ENCODE measurements around the gene GNAI3.
A peak's percentile ranks its signal among the peaks of the same experiment; 100 is the strongest.

GNAI3 gene

GRCh38 chr1:109548321-109549267 lies at the start of gene GNAI3:
Gene GNAI3 (plus strand): TSS chr1:109548615. CDS start chr1:109548721, 106 bp downstream.
- peak within 1 kb of the TSS; percentile 90 for H3K9ac ChIP-seq (ENCODE audit: low read length)
- no peaks in the 10 kb centered on the region for H3K9me3 ChIP-seq (ENCODE audit: low read length)
- peaks cover 48% of the 10 kb centered on the region for H3K79me2 ChIP-seq (ENCODE audit: insufficient read depth, low read length)
- H3K27me3 ChIP-seq (ENCODE audit: insufficient read depth, low read length), result no peaks in the 10 kb centered on the region
- H2AFZ ChIP-seq (ENCODE audit: low read length), result no peak within 1 kb of the TSS
- peak within 1 kb of the TSS; percentile 93 for H3K4me3 ChIP-seq (ENCODE audit: low read depth, low read length, poor library complexity, severe bottlenecking)
- H4K20me1 ChIP-seq (ENCODE audit: insufficient read depth, low read length), result no peaks in the 10 kb centered on the region
- H3K9me2 ChIP-seq (ENCODE audit: low read depth, low read length), result no peaks in the 10 kb centered on the region
- H3K4me2 ChIP-seq (ENCODE audit: low read length), result peak within 1 kb of the TSS; percentile 96
- peak within 1 kb of the TSS; percentile 87 for H3K27ac ChIP-seq (ENCODE audit: low read depth, low read length, poor library complexity, severe bottlenecking)
- TF ChIP-seq, protein P1, sequence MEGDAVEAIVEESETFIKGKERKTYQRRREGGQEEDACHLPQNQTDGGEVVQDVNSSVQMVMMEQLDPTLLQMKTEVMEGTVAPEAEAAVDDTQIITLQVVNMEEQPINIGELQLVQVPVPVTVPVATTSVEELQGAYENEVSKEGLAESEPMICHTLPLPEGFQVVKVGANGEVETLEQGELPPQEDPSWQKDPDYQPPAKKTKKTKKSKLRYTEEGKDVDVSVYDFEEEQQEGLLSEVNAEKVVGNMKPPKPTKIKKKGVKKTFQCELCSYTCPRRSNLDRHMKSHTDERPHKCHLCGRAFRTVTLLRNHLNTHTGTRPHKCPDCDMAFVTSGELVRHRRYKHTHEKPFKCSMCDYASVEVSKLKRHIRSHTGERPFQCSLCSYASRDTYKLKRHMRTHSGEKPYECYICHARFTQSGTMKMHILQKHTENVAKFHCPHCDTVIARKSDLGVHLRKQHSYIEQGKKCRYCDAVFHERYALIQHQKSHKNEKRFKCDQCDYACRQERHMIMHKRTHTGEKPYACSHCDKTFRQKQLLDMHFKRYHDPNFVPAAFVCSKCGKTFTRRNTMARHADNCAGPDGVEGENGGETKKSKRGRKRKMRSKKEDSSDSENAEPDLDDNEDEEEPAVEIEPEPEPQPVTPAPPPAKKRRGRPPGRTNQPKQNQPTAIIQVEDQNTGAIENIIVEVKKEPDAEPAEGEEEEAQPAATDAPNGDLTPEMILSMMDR (IDR thresholded peaks at IDR 0.05; ENCODE audit: low read length), result no peak
- no peak for TF ChIP-seq EZH2 (IDR thresholded peaks at IDR 0.05; ENCODE audit: borderline replicate concordance, low read length)
- H3F3A ChIP-seq (ENCODE audit: insufficient read depth, low read length), result no peaks in the 10 kb centered on the region
- no peaks in the 10 kb centered on the region for H3K36me3 ChIP-seq (ENCODE audit: insufficient read depth, low read length)
- peaks cover 31% of the 10 kb centered on the region for H3K4me1 ChIP-seq (ENCODE audit: insufficient read depth, low read length, severe bottlenecking)

DNA sequence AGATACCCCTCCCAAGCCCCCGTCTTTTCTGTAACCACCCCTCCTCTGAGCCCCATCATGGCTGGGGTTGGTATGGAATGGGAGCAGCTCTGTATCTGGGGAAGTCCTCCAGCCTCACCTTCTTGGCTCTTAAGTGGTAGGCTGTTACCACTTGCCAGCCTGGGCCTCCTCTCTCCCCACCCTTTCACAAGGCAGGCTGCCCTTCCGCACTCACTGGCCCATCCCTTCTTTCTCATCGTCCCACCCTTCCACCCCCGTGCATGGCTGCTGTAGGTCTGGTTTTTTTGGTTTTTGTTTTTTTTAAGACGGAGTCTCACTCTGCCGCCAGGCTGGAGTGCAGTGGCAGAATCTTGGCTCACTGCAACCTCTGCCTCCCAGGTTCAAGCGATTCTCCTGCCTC lies 49.3 kb upstream of the GNAI3 start:
- Histone ChIP-seq H3K9me2 (ENCODE audit: low read depth, low read length) (no peaks in the 10 kb centered on the region), H2AFZ (ENCODE audit: low read length) (no peak overlapping the region), H3K79me2 (ENCODE audit: insufficient read depth, low read length) (no peaks in the 10 kb centered on the region), H3K27ac (ENCODE audit: low read depth, low read length, poor library complexity, severe bottlenecking) (no peak overlapping the region), H3K9ac (ENCODE audit: low read length) (no peak overlapping the region), H3K36me3 (ENCODE audit: insufficient read depth, low read length) (peaks cover 17% of the 10 kb centered on the region; the same call in 1 of the 2 replicates), H3K27me3 (ENCODE audit: insufficient read depth, low read length) (no peaks in the 10 kb centered on the region), H3F3A (ENCODE audit: insufficient read depth, low read length) (no peaks in the 10 kb centered on the region), H4K20me1 (ENCODE audit: insufficient read depth, low read length) (no peaks in the 10 kb centered on the region), H3K4me2 (ENCODE audit: low read length) (no peak overlapping the region), H3K4me1 (ENCODE audit: insufficient read depth, low read length, severe bottlenecking) (peaks cover 22% of the 10 kb centered on the region), H3K4me3 (ENCODE audit: low read depth, low read length, poor library complexity, severe bottlenecking) (no peak overlapping the region), H3K9me3 (ENCODE audit: low read length) (no peaks in the 10 kb centered on the region)
- no peak for TF ChIP-seq EZH2 (IDR thresholded peaks at IDR 0.05; ENCODE audit: borderline replicate concordance, low read length)
- TF ChIP-seq, protein P1 (IDR thresholded peaks at IDR 0.05; ENCODE audit: low read length), result no peak

- Histone ChIP-seq H3K4me3 (ENCODE audit: low read depth, low read length, poor library complexity, severe bottlenecking) (no peak overlapping the region), H3K27me3 (ENCODE audit: insufficient read depth, low read length) (no peaks in the 10 kb centered on the region), H3K9me2 (ENCODE audit: low read depth, low read length) (no peaks in the 10 kb centered on the region), H3K9me3 (ENCODE audit: low read length) (no peaks in the 10 kb centered on the region), H3K36me3 (ENCODE audit: insufficient read depth, low read length) (peaks cover 17% of the 10 kb centered on the region; the same call in 1 of the 2 replicates), H2AFZ (ENCODE audit: low read length) (no peak overlapping the region), H3K79me2 (ENCODE audit: insufficient read depth, low read length) (no peaks in the 10 kb centered on the region), H3K27ac (ENCODE audit: low read depth, low read length, poor library complexity, severe bottlenecking) (no peak overlapping the region), H3F3A (ENCODE audit: insufficient read depth, low read length) (no peaks in the 10 kb centered on the region), H3K4me2 (ENCODE audit: low read length) (no peak overlapping the region), H3K9ac (ENCODE audit: low read length) (no peak overlapping the region), H4K20me1 (ENCODE audit: insufficient read depth, low read length) (no peaks in the 10 kb centered on the region), H3K4me1 (ENCODE audit: insufficient read depth, low read length, severe bottlenecking) (peaks cover 16% of the 10 kb centered on the region)
- TF ChIP-seq, protein P1 (IDR thresholded peaks at IDR 0.05; ENCODE audit: low read length), result peak; percentile 63
- no peak for TF ChIP-seq EZH2 (IDR thresholded peaks at IDR 0.05; ENCODE audit: borderline replicate concordance, low read length)
These were observed 48.5 kb upstream of the GNAI3 start for GRCh38 chr1:109499661-109500536.
